Left colon (tissue), 2 donors: ENCODE results near the gene C9orf72. TPM values are rescaled to one million over a fixed set of nuclear protein-coding genes. Genes with fewer than 3 reads are reported as not detected.
"Not testable (repeated sequence)": the region's sequence is repeated elsewhere in the genome, so short reads cannot be mapped to it uniquely, and the experiment has no call there.

Experiments used
- ATAC-seq: fragments of 200-7000 bp; cut with Tn5 transposase; one replicate; pipeline ENCODE4 v1.9.1; 2020; ENCODE audit warnings: mild to moderate bottlenecking, moderate library complexity
- DNase-seq, 2 donors: peaks; one replicate each; pipeline ENCODE4 v3.0.0-alpha.2; 2020
- intact Hi-C, 2 donors: fragments of 100-400 bp; cut with DNase I in 1 of 2; cut with micrococcal nuclease in 1 of 2; formaldehyde crosslinking; loops; one replicate each; pipeline versions ENCODE4 v1.11.2 to v1.14.0; 2022; cut with DNase I, micrococcal nuclease
- long read RNA-seq: library from polyadenylated mRNA; unstranded; transcript quantifications from one replicate; pipeline ENCODE4 v2.0.0, GENCODE V29; 2021
- total RNA-seq, 2 donors: library from RNA; stranded (reverse); fragmentation: NEBNext Ultra II Directional; extraction: Animal tissue kit (Norgen Biotek cat#: 25700); gene quantifications; one replicate each; pipeline ENCODE4 v1.2.1, GENCODE V29; 2021
- donor health status: DM: no; HTN: no; CAD: no.
- donor health status: DM: yes; HTN: yes; CAD: no.

Gene C9orf72
- total RNA-seq, result 10 to 100 TPM; 10.7 to 13.4 TPM
- long read RNA-seq, transcript C9orf72-203 (11 exons, 3,200 nt), result major isoform, 7 of 11 reads
- long read RNA-seq, partial matches to known transcripts, result 0 of 11 reads
- long read RNA-seq, other reads (novel, unspliced or antisense), result 3 of 11 reads

GRCh38 chr9:27572918-27573633 is at the start of gene C9orf72:
TSS of gene C9orf72 (minus strand) at chr9:27573481. CDS start at chr9:27567120, 6,361 bp downstream.
- DNase-seq, result peak; percentile 76 to 88
- intact Hi-C loops, result no loop called here
- peak; percentile 89 for ATAC-seq

GRCh38 chr9:27622693-27623340 is 49.5 kb upstream of the C9orf72 start:
- DNase-seq, result no peak
- intact Hi-C loops, result no loop called here
- no peak for ATAC-seq

GRCh38 chr9:27619743-27620142 is 46.5 kb upstream of the C9orf72 start:
- DNase-seq (no peak), ATAC-seq (no peak)
- intact Hi-C loops, result no loop called here

GRCh38 chr9:27618066-27618465 is 44.8 kb upstream of the C9orf72 start:
- intact Hi-C loops, result no loop called here
- no peak for DNase-seq
- ATAC-seq, result no peak

- ATAC-seq (no peak), DNase-seq (no peak)
- intact Hi-C loops, result no loop called here
Measured at GRCh38 chr9:27614551-27614950, 41.3 kb upstream of the C9orf72 start.

- ATAC-seq, DNase-seq, intact Hi-C loops: not testable (repeated sequence)
Measured at GRCh38 chr9:27612036-27612435, 38.8 kb upstream of the C9orf72 start.

GRCh38 chr9:27610622-27611021 is 37.3 kb upstream of the C9orf72 start:
- DNase-seq (no peak), ATAC-seq (no peak)
- intact Hi-C loops, result no loop called here

GRCh38 chr9:27602954-27603353 is 29.7 kb upstream of the C9orf72 start:
- ATAC-seq (no peak), DNase-seq (no peak)

GRCh38 chr9:27602142-27602861 is 29.0 kb upstream of the C9orf72 start:
- ATAC-seq (no peak), DNase-seq (no peak)
- intact Hi-C loops, result no loop called here

More at GRCh38 chr9:27602954-27603353, 29.7 kb upstream of the C9orf72 start:
- intact Hi-C loops, result no loop called here

GRCh38 chr9:27601396-27601795 is 28.1 kb upstream of the C9orf72 start:
- intact Hi-C loops, result no loop called here
- DNase-seq (no peak), ATAC-seq (no peak)

- ATAC-seq (peak; percentile 22), DNase-seq (no peak)
- intact Hi-C loops, result no loop called here
Measured at GRCh38 chr9:27600256-27600655, 27.0 kb upstream of the C9orf72 start.

GRCh38 chr9:27599870-27600238 is 26.6 kb upstream of the C9orf72 start:
- intact Hi-C loops, result no loop called here
- no peak for DNase-seq
- ATAC-seq, result no peak

GRCh38 chr9:27599102-27599869 is 26.0 kb upstream of the C9orf72 start:
- intact Hi-C loops, result no loop called here
- ATAC-seq, result no peak

GRCh38 chr9:27595733-27596132 is 22.5 kb upstream of the C9orf72 start:
- DNase-seq (no peak), ATAC-seq (no peak)
- intact Hi-C loops, result no loop called here

More at GRCh38 chr9:27599102-27599869, 26.0 kb upstream of the C9orf72 start:
- no peak for DNase-seq

GRCh38 chr9:27591672-27592071 is 18.4 kb upstream of the C9orf72 start:
- intact Hi-C loops, result no loop called here

GRCh38 chr9:27591093-27591492 is 17.8 kb upstream of the C9orf72 start:
- intact Hi-C loops, result no loop called here
- DNase-seq (no peak), ATAC-seq (no peak)

More at GRCh38 chr9:27591672-27592071, 18.4 kb upstream of the C9orf72 start:
- DNase-seq (no peak), ATAC-seq (no peak)

GRCh38 chr9:27590651-27591050 is 17.4 kb upstream of the C9orf72 start:
- ATAC-seq (no peak), DNase-seq (no peak)
- intact Hi-C loops, result no loop called here

- DNase-seq (no peak), ATAC-seq (no peak)
- intact Hi-C loops, result no loop called here
Measured at GRCh38 chr9:27589462-27589861, 16.2 kb upstream of the C9orf72 start.

GRCh38 chr9:27586304-27586703 is 13.0 kb upstream of the C9orf72 start:
- ATAC-seq (no peak), DNase-seq (no peak)
- intact Hi-C loops, result no loop called here
